Measurements from ENCODE around the gene C12orf50.
"Not testable (repeated sequence)": the region's sequence is repeated elsewhere in the genome, so short reads cannot be mapped to it uniquely, and the experiment has no call there.

C12orf50 gene

DNA sequence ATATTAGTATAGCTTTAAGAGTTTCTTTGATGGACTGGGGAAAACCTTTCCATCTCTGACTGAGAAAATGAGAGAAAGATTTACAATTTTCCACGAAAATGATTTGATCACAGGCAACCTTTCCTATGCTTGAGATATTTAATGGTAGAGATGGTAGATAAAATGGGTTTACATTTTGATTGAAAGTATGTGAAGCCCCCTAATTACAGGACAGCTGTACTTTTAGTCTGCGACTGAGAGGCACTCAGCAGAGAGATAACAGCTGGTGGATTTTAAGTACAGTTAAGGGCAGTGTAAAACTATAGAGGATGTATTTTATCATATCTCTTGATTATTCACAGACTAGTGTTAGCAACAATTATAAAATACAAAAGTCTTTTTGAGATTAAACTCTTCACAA lies 40.7 kb downstream of the C12orf50 start:
- no peak for DNase-seq (ENCODE audit: low read depth)

DNA sequence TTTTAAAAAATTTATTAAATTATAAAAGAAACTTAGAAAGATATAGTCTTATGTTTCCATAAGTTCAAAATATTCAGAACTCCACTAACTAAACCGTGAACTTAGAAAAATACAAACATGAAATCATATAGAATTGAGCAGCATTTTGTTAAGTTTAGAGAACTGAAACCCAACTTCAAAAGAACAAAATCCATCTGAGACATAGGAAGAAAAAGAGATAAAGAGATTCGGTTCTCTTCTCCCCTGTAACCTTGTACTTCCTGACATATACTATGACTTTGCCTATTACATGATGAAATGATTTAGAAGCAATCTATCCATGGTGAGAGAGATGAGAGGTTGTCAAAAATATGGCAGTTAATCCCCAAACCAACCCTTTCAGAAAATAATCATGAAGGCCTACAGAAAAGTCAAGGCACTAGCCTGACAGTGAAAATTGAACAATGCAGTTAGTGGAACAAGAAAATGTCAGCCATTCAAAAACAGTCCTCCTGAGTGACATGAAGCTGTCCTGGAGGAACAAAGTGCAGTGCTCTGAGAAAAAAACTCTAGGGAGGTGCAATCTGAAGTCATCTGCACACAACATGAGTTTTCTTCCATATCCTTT lies 44.0 kb downstream of the C12orf50 start:
- DNase-seq (ENCODE audit: low read depth) = no peak

DNA sequence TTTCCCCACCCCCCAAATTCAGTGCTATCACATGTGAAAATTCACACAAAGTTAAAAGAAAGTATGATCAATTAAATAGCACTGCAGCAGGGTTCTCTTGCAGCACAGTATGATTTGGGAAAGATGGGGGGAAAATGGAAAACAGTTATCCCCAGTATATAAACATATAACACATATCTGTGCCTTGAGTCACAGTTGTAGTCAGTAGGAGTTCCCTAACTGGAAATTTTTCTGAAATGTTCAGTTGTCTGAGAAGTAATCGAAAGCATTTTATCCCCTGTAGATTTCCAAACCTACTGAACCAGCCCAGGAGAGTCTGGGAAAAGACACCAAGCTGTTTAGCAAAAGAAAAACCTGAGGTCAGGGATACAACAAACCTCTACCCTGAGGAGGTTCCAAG lies 47.0 kb downstream of the C12orf50 start:
- DNase-seq (ENCODE audit: low read depth) = no peak

DNA sequence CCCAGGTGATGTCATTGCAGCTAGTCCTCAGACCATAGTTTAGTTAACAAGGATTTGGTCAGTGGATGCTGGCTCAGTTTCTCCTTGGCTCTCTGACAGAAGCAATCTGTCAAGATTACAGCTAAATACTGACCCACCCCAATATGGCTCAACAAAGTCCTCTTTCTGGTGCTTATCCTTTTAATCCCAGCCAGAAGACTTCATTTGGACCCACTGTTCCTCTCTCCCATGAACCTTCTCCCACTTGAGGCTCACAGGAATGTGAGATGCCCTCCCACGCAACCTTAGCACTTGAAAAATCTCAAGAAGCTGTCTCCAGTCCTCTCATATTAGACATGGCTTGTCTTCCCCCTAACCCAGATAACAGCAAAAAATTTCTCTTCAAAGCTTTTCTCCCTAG lies 47.7 kb downstream of the C12orf50 start:
- DNase-seq (ENCODE audit: low read depth) = no peak

DNA sequence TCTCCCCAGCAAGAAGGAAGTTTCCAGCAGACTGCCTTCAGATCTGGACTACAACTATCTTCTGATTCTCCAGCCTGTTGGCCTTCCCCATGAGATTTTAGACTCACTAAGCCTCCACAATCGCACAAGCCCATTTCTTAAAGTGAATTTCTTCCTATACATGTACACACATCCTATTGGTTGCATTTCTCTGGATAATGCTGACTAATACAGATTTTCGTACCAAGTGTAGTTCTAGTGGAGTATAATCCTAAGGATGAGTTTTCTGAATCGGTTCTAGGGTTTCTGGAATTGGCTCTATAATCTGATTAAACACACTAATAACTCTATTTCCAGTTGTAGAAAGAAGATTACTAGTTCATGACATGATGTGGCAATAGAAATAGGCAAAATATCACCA lies 53.3 kb downstream of the C12orf50 start:
- no peak for DNase-seq (ENCODE audit: low read depth)

DNA sequence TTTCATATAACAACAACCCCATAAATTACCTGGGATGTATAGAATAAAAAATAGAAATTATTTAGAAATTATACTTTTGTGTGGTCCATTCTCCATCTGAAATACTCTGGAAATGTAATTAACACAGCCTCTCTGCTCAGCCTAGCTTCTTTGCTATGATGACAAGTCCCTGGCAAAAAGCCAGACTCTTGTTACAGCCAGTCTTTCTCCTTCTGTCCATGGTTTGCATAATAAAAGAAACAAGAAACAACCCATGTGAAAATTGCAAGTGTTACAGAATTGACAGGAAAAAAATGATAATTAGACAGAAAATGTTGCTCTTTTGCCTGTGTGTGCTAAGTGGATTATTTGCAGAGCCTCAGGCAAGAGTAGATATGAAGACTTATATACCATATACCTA lies 61.3 kb downstream of the C12orf50 start:
- DNase-seq (ENCODE audit: low read depth) = no peak

DNA sequence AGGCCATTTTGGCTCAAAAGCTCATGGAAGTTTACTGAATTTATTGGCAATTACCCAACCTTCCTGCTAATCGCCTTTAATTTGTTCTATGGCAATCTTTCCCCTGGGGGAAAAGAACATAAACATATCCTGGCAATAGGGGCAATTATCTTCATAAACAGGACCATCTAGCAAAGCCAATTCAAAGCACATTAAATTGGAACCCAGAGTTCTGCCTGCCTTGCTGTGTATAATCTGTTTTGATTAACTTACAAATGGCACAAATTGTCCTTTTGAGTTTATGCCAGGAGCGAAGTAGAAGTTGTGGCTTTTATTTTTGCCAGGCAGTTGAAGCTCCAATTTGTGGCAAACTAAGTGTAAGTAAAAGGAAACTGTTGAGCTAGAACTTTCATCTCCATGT lies 68.6 kb downstream of the C12orf50 start:
- no peak for DNase-seq (ENCODE audit: low read depth)

DNA sequence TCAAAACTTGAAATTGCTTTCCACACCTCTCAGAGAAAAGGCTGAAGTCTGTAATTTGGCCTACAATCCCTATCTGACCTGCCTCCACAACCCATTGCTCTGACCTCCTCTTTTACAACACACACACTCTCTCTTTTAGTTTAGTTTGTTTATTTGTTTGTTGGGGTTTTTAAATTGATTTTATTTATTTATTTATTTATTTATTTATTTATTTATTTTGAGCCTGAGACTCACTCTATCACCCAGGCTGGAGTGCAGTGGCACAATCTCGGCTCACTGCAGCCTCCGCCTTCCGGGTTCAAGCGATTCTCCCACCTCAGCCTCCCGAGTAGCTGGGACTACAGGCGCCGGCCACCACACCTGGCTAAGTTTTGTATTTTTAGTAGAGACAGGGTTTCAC lies 75.2 kb downstream of the C12orf50 start:
- DNase-seq (ENCODE audit: low read depth) = not testable (repeated sequence)

DNA sequence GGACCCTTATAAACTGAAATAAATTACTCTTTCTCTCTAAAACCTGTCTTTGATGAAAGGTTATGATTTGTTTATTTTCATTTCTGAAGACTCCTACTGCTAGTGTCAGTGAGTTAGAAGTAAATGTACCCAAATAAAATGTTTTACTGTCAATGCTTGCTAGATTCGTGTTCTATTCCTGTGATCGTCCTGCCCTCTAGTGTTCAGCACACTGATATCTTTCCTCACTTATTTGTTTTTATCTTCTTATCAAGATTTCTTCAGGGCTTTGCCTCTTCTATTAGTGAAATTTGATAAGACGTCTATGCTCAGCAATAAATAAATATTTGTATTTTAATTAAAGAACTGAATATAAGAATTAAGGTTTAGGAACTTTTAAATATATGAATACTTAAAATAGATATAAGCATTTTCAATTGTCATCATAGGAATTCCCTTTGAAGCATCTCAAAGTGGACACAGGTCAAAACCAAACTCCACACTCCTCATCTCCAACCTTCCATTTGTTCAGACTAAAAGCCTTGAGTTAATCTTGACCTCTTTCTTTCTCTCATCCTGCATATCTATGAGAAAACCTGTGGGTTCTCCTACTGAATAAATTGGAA lies 75.8 kb downstream of the C12orf50 start:
- no peak for DNase-seq (ENCODE audit: low read depth)

DNA sequence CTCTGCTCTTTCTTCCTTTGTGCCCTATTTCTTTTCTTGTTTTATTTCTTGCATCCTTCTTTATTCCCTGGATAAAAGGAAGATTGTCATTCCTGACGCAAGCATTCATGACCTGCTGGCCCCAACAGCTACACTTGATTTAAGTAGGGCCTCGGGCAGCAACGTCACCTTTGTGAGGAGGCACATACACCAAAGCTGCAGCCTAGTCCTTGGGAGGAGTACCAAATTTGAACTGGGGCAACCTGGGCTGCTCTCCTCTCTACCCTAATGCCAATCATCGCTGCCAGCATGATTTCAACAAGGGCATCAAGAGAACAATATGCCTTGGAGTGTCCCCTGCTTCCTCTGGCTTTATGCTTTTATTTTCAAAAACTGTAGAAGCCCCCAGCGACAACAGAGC lies 76.4 kb downstream of the C12orf50 start:
- no peak for DNase-seq (ENCODE audit: low read depth)

DNA sequence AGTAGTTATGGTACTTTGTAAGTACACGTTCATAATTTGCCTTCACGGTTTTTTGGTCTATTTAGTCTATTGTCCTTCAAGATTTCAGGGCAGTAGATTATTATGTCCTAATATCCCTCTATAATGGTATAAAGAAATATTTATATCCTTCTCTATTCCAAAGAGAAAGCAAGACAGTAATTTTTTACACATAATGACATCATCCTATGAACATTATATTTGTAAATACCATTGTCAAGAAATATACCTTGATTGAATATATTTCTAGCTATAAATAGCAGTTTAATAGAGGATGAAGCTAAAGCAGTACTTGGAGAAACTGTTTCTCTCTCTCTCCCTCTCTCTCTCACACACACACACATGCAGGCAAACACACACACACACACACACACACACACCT lies 77.0 kb downstream of the C12orf50 start:
- DNase-seq (ENCODE audit: low read depth) = no peak

DNA sequence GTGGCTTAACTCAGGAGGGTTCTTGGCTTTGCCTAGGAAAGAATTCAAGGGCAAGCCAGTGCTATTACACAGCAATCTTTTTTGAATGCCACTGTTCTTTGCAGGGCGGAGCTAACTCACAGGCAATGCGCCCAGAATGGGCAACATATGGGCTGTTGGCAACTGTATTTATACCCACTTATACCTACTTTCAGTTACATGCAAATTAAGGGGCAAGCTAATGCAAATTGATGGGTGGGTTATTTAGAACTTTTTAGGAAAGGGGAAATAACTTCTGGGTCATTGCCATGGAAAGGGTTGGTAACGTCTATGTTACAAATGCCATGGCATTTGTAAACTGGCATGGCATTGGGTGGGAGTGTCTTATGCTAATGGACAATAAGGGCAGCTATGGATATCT lies 85.4 kb downstream of the C12orf50 start:
- DNase-seq (ENCODE audit: low read depth) = no peak

DNA sequence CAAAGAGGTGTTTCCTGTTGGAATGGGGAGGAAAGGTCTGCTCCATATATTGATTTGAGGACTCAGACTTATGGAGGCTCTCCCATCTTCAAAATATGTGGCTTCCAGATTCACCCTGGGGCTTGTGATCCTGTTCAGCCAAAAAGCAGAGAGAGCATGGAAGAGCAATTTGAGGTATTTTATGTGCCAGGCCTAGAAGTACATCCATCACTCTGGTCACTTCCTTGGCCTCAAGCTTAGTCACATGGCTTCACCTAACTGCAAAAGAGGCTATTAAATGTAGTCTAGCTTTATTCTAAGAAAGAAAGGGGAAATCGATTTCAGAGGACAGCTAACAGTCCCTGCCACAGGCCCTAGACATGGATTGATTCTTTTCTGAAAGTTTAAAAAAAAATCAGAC lies 86.2 kb downstream of the C12orf50 start:
- DNase-seq (ENCODE audit: low read depth) = no peak

DNA sequence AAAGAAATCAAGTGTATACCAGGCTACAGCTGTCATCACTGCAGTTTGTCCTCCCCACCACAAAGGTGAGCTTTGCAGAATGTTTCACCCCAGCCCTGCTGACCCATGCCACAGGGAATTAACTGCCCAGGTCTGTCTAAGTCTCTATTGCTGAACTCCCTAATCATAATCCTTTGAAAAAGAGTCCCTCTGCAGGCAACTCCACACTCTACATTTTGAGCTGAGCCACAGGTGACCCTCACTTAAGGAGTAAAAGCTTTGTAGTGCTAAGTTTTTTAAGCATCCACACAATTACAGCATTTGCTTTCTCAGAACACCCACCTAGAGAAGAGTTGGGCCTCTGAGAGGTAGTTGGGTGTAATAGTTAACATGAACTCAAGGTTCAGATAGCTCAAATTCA lies 90.0 kb downstream of the C12orf50 start:
- no peak for DNase-seq (ENCODE audit: low read depth)

DNA sequence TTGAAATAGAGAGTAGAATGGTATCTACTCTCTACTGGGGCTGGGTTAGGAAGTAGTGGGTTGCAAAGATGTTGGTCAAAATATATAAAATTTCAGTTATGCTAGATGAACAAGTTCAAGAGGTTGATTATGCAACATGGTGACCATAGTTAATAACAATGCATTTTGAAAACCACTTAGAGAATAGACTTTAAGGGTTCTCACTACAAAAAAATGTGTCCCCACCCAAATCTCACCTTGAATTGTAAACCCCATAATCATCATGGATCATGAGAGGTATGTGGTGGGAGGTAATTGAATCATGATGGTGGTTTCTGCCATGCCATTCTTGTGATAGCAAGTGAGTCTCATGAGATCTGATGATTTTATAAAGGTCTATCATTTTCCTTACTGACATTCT lies 94.0 kb downstream of the C12orf50 start:
- no peak for DNase-seq (ENCODE audit: low read depth)

DNA sequence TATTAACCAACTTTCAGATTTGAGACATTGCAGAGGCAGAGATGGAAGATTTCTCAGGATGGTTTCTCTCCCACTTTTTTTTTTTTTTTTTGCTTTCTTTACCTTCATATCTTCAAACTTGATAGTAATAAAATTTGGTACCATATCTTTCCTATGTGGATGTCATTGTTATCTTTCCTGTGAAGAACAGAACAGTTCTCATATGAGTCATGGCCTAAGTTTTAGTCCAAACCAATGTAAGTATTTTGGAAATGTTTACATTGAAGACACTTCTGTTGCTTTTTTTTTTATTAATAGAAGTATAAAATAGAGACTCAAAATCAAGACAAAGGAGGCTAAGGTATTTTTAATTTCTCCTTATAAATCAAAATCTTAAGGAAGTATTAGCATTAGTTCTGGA lies 95.2 kb downstream of the C12orf50 start:
- DNase-seq (ENCODE audit: low read depth) = no peak

DNA sequence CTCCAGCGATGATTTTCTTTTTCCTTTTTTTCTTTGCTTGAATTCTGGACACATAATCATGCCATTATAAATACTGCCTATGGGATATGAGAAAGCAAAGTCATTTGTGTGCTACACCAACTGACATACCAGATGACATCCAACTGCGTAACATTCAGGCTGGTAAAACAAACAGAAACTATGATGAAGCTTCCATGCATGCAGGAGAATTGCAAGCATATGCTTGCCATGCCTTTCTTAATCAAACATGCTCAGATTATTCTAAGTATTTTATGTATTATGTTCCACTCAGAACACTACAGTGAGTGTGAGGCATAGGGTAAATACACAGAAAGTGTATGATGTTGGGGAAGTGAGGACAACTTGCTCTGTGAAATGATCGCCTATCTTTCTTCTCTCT lies 97.4 kb downstream of the C12orf50 start:
- no peak for DNase-seq (ENCODE audit: low read depth)

DNA sequence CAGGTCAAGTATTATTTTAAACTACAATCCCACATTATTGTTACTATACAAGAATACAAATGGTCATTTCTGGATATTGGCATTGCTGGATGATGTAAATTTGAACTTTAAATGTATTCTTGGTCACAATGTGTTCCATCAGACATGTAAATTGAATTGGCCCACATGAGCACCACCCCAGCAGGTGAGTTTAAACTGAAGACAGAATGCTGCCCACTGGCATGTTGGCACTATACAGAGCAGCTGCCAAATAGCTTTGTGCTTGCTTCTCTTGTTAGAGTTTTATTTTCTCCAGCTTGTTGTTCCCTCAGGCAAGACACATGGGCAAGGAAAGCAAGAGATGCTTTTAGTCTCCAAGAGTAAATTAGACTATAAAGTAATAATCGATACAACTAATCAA lies 98.6 kb downstream of the C12orf50 start:
- DNase-seq (ENCODE audit: low read depth) = no peak
